GM18519 (cell line): ENCODE results near the gene PSMB1.

Experiments
- ATAC-seq: cut with Tn5 transposase; IDR thresholded peaks from one replicate; pipeline ENCODE4 v1.9.1; 2021; ENCODE audit warnings: mild to moderate bottlenecking, moderate library complexity; ENCODE audit not compliant: unreplicated experiment, low FRiP score

PSMB1 gene

DNA sequence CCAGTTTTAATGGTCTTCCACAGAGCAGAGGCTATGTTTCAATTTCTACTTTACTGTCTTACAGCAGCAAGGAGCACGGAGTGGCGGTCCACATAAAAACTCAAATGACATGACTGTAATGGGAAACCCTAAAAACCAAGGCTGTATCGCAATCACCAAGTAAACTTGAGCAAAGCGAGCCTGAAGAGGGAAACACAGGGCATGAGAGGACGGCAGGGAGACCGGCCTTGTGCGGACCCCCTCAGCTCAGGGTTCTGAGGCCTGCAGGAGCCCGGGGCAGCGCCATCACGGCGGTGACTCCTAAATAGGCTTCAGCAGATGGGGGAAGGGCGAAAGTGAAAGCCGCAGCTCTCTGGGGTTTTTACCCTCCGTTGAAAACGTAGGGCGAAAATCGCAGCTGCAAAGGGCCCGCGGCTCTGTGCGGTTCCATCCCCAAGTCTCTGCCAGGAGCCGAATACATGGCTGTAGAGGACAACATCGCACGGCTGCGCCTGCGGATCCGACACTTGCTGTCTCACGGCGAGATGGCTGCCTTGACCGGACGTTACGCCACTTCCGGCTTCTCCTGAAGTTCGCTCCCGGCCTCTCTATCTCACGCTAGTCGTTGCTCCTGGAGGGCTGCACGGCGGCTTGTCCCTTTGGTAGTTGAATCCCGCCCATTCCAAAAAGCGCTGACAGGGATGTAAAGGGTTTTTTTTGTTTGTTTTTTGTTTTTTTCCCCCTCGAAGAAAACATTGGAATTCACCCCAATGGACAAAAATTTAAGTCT, at the start of gene PSMB1:
Gene PSMB1 (minus strand): TSS at position 543 of the 769 bp plus-strand sequence. CDS start 65 bp downstream, at position 478.
- peak; percentile 28 for ATAC-seq

- no peak for ATAC-seq
Observed at GRCh38 chr6:170597278-170597677, 44.2 kb upstream of the PSMB1 start.

DNA sequence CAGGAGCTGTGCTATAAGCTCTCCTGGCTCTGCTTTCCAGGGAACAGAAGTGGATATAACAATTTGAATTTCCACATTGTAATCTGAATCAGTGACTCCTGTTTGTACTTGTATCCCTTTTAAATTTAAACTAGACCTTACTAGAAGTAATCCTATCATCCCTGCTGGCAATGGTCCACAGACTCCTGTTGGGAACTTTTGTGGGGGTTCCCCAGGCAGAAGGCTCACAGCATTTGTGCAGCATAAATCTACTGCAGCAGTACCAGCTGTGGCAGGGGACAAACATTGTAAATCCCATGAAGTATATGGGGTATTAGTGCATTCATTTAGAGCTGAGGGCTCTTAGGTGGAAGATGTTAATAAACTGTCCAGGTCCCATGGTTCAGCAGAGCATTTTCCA, 43.3 kb upstream of the PSMB1 start:
- ATAC-seq = no peak

DNA sequence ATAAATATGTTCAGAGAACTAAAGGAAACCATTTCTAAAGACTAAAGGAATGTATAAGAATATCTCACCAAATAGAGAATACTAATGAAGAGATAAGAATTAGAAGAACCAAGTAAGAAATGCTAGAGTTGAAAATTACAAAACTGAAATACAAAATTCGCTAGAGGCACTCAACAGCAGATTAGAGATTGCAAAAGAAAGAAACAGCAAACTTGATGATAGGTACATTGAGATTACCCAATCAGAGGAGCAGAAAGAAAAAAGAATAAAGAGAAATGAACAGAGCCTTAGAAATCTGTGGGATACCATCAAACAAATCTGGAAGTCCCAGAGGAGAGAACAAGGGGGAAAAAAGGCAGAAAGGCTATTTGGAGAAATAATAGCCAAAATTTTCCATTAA, 37.6 kb upstream of the PSMB1 start:
- ATAC-seq = no peak

DNA sequence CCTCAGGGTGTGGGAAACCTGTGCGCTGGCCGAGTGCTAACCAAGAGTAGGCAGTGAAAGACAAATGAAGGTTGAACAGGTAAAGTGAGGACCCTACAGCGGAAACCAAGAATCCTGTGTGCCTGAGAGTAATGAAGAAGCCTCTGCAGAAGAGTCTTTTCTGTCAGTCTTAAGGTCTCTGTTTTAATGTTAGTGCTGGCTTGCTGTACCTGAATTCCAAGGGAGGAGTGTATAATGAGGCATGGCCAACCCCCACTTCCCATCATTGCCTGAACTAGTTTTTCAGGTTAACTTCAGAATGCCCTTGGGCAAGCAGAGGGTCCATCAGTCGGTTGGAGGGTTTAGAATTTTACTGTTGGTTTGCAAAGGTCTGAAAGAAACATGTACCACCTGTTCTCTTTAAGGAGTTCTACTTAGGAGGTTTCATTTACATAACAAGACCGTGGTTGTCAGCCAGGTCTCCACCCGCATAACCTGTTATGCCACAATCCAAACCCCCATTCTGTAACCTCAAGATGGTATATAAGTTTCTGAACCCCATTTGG, 31.9 kb upstream of the PSMB1 start:
- peak; percentile 12 for ATAC-seq

GRCh38 chr6:170584181-170584953, 31.3 kb upstream of the PSMB1 start, which contains the start of gene PDCD2:
Gene PDCD2 (minus strand): TSS chr6:170584637. CDS start chr6:170584581, 56 bp downstream.
- ATAC-seq = peak; percentile 97

DNA sequence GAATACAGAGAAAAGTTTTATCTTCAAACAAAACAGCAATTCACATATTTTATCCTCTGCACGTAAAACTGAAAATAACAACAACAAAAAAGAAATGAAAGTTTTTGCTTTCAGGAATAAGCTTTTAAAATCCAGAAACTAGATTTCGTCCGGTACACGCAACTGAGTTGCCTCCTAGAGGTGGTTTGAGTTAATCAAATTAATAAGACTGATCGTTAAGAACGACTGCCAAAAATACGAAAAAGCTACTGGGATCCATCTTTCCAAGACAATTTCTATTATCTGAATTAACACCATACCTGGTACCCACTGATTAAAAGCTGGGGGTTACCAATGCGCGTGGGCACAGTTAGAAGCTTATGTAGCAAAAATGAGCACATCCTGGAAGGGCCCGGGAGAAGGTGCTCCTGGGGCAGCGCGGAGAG, 30.7 kb upstream of the PSMB1 start:
- ATAC-seq = no peak

GRCh38 chr6:170578909-170579308, 25.8 kb upstream of the PSMB1 start:
- no peak for ATAC-seq

- no peak for ATAC-seq
Observed at GRCh38 chr6:170575250-170575649, 22.1 kb upstream of the PSMB1 start.

- no peak for ATAC-seq
Observed at GRCh38 chr6:170572704-170573466, 19.8 kb upstream of the PSMB1 start.

DNA sequence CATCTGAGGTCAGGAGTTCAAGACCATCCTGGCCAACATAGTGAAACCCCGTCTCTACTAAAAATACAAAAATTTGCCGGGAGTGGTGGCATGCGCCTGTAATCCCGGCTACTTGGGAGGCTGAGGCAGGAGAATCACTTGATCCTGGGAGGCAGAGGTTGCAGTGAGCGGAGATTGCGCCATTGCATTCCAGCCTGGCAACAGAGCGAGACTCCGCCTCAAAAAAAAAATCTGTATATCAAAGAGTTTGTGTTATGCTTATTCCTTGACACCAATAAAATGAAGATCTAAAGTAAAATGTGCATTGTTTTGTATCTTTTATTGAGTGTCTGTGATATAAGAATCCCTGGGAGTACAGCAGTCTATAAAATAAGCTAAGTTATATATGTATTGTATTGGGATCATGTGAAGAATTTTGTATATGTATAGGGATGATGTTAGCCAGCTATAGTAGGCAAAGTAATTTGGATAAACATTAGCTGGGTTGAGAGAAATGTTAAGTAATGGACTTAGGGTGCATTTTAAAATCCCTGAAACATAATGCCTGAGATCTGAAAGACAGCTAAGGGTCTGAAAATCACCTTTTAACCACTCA, 11.9 kb upstream of the PSMB1 start:
- no peak for ATAC-seq

DNA sequence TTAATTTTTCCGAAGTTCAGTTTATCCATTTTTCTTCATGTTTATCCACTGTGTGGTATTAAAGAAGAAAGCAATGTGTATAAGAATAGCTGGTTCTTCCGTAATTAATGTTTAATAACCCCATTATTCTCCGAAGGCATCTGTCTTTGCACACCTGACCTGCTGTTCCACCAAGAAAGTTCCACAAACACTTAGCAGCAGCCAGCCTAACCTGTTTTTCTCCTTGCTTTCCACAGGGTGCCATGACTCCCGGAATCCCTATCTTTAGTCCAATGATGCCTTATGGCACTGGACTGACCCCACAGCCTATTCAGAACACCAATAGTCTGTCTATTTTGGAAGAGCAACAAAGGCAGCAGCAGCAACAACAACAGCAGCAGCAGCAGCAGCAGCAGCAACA, 8.4 kb upstream of the PSMB1 start:
- ATAC-seq = no peak

DNA sequence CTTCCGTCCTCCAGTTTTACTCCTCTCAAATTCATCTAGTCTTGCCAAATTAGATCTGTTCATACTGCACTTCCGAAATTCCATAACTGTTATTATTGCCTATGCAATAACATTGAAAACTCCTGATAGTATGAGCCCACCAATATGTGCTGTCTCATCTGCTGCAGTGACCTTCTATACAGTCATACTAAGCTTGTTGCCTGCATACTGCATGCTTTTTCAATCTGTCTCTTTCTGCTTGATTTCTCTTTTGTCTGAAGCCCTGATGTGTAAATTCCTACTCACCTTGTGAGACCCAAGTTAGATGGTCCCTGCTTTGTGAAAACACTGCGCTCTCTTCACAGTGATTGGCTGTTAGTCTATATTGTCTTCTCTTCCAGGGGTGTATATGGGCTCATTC, 2.2 kb upstream of the PSMB1 start:
- ATAC-seq = no peak

- ATAC-seq = no peak
Observed at GRCh38 chr6:170554796-170555137, 1.7 kb upstream of the PSMB1 start.

DNA sequence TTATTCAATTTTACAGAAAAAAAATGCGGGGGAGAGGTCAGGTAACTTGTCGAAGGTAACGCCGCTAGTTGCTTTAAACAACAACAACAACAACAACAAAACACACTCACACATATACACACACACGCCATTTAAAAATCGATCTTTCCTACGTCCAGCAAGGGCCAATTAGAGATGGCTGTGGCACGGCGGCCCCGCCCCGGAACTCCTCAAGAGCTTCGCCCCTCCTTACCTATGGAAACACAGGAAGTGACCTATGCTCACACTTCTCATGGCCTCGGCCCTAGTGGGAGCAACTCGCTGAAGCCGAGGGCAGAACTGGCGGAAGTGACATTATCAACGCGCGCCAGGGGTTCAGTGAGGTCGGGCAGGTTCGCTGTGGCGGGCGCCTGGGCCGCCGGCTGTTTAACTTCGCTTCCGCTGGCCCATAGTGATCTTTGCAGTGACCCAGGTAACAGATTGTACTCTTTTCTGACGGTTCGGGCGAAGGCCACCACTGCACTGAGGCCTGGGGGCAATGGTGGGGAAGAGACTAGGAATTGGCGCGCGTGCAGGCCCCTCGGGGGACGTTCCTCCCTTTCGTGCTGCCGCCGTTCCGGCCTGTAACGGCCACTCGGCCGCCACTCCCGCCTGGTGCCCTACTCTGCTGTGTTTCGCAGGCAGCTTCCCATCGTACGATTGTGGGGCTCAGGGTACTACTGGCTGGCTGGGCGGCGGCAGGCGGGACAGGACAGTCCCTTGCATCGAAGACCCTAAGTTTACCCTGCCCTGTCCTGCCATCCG, 1.1 kb upstream of the PSMB1 start, which contains the start of gene TBP:
Gene TBP (plus strand): TSS at position 357 of the 783 bp plus-strand sequence. CDS start 2,661 bp downstream, outside the sequence.
- ATAC-seq = peak; percentile 96

DNA sequence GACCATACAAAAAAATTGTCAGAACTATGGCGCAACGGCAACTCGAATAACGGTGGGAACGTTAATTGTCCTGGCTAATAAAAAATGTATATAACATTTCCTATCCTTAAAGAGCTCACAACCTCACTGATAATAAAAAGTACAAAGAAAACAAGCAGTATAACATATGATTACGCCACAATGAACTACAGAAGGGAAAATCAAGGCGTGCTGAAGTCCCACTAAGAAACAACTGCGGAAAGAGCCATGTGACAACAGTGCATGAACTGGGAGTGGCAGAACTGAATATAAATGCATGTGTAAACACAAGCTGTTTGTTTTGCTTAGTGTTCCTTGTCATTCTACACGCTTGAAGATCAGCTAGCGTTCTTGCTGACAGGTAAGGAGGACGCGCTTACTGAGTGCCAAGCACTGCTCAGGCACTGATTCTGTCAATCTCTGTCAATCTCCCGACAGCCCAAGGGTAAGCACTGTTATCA, 466 bp upstream of the PSMB1 start:
- peak; percentile 23 for ATAC-seq

GRCh38 chr6:170545405-170545804, 7.7 kb downstream of the PSMB1 start:
- ATAC-seq = no peak

DNA sequence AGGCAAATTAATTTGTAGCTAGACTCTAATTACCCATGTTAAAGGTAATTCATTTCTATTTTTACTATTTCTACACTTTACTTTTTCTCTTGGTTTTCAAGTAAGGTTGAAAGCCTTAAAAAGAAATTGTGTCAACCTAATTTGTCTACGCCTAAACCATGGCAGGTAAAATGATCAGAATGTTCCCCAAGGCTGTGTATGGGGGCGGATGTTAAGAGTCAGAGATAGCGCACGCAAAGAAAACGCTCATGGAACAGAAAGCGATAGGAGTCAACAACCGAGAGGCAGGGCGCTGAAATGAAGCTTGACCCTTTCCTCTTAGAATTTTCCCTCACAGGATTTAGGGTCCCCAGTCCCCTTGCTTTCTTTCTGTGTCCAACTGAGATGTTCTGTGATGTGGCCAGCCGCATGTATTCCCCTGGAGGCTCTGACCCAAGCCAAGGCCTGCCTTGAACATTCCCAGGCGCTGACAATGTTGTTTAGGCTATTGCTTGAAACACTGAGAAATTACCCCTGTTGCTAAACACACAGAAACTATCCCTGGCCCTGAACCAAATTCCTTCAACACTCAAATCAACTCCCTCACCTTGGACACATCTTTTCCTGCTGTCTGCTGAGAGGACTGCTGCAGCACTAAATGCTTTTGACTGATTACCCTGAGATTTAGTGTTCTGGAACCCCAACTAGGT, 10.9 kb downstream of the PSMB1 start:
- ATAC-seq = no peak

- ATAC-seq = no peak
Observed at GRCh38 chr6:170537329-170537728, 15.8 kb downstream of the PSMB1 start.
